Type B pancreatic cell (in vitro differentiated cells): ENCODE results near the gene PCNT. TPM values are rescaled to one million over a fixed set of nuclear protein-coding genes. Genes with fewer than 3 reads are reported as not detected.

Experiments used
- DNase-seq: peaks from one replicate; pipeline ENCODE4 v3.0.0; 2021; ENCODE audit warnings: mixed read lengths; ENCODE audit not compliant: unreplicated experiment; ENCODE audit errors: extremely low spot score
- H3K27ac Mint-ChIP-seq: 2 replicates; pipeline ENCODE4 v1.8.0; 2021; ENCODE audit warnings: mild to moderate bottlenecking, mixed read lengths
- H3K27me3 Mint-ChIP-seq: 2 replicates; pipeline ENCODE4 v1.8.0; 2021; ENCODE audit warnings: mixed read lengths
- H3K36me3 Mint-ChIP-seq: 2 replicates; pipeline ENCODE4 v1.8.0; 2021; ENCODE audit warnings: mixed read lengths
- H3K4me1 Mint-ChIP-seq: one replicate; pipeline ENCODE4 v1.8.0; 2021; ENCODE audit warnings: mixed read lengths; ENCODE audit not compliant: unreplicated experiment
- H3K4me3 Mint-ChIP-seq: 2 replicates; pipeline ENCODE4 v1.8.0; 2021; ENCODE audit warnings: mild to moderate bottlenecking, mixed read lengths
- H3K9me3 Mint-ChIP-seq: 2 replicates; pipeline ENCODE4 v1.8.0; 2021; ENCODE audit warnings: mixed read lengths
- CTCF ChIP-seq: fragments of 200-600 bp; sonication (generic); conservative IDR thresholded peaks from 2 replicates; pipeline ENCODE4 v1.5.0; 2021; ENCODE audit warnings: antibody characterized with exemption, mild to moderate bottlenecking
- total RNA-seq: library from RNA; stranded (reverse); gene quantifications from 2 replicates; pipeline ENCODE4 v1.2.1, GENCODE V29; 2021; ENCODE audit warnings: low replicate concordance

PCNT gene
- total RNA-seq, 1 donor from 2014 or later, result 50.3 TPM

GRCh38 chr21:46376231-46376628, 52.3 kb downstream of the PCNT start:
- peaks cover 5% of the 10 kb centered on the region for H3K9me3 Mint-ChIP-seq
- no peaks in the 10 kb centered on the region for H3K27me3 Mint-ChIP-seq
- H3K4me3 Mint-ChIP-seq, result no peak overlapping the region
- no peak overlapping the region for H3K27ac Mint-ChIP-seq
- H3K4me1 Mint-ChIP-seq, result peaks cover 7% of the 10 kb centered on the region
- DNase-seq, result no peak
- H3K36me3 Mint-ChIP-seq, result peaks cover 25% of the 10 kb centered on the region
- no peak for TF ChIP-seq CTCF

GRCh38 chr21:46376856-46377453, 53.0 kb downstream of the PCNT start:
- TF ChIP-seq CTCF, result no peak
- DNase-seq, result no peak
- Mint-ChIP-seq H3K4me3 (no peak overlapping the region), H3K27me3 (no peaks in the 10 kb centered on the region), H3K27ac (peak overlapping the region; percentile 37), H3K4me1 (peaks cover 7% of the 10 kb centered on the region), H3K9me3 (peaks cover 10% of the 10 kb centered on the region), H3K36me3 (peaks cover 33% of the 10 kb centered on the region)

- Mint-ChIP-seq H3K27ac (peak overlapping the region; percentile 46), H3K4me1 (peaks cover 7% of the 10 kb centered on the region), H3K36me3 (peaks cover 39% of the 10 kb centered on the region), H3K27me3 (no peaks in the 10 kb centered on the region), H3K9me3 (peaks cover 17% of the 10 kb centered on the region), H3K4me3 (no peak overlapping the region)
- TF ChIP-seq CTCF, result no peak
- no peak for DNase-seq
Observed at GRCh38 chr21:46377789-46378188, 53.8 kb downstream of the PCNT start.

DNA sequence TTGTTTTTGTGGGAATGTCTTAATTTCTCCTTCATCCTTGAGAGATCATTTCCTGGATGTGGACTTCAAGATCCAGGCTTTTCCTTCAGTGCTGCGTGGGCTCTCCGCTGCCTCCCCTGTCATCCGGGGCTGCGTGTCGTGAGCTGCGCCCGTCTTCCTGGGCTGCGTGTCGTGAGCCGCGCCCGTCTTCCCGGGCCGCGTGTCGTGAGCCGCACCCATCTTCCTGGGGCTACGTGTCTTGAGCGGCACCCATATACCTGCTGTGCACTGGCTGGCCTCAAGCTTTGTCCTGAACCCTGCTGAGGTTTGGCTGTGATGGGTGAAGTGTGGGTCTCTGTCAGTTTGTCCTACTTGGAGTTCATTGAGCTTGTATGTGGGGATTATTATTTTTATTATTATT, 55.1 kb downstream of the PCNT start:
- no peak overlapping the region for H3K27ac Mint-ChIP-seq
- DNase-seq, result no peak

GRCh38 chr21:46379691-46380090, 55.7 kb downstream of the PCNT start:
- Mint-ChIP-seq H3K36me3 (peaks cover 51% of the 10 kb centered on the region), H3K27me3 (no peaks in the 10 kb centered on the region)

More for the DNA sequence above, 55.1 kb downstream of the PCNT start:
- peaks cover 21% of the 10 kb centered on the region for H3K9me3 Mint-ChIP-seq
- no peak for TF ChIP-seq CTCF
- H3K4me1 Mint-ChIP-seq, result peaks cover 7% of the 10 kb centered on the region
- peaks cover 45% of the 10 kb centered on the region for H3K36me3 Mint-ChIP-seq
- no peaks in the 10 kb centered on the region for H3K27me3 Mint-ChIP-seq
- no peak overlapping the region for H3K4me3 Mint-ChIP-seq

More at GRCh38 chr21:46379691-46380090, 55.7 kb downstream of the PCNT start:
- Mint-ChIP-seq H3K4me1 (peaks cover 7% of the 10 kb centered on the region), H3K27ac (no peak overlapping the region), H3K4me3 (no peak overlapping the region), H3K9me3 (peaks cover 21% of the 10 kb centered on the region)
- DNase-seq, result no peak
- TF ChIP-seq CTCF, result no peak
